Measurements from ENCODE around the gene MDC1. TPM values are rescaled to one million over a fixed set of nuclear protein-coding genes. Genes with fewer than 3 reads are reported as not detected.

The MDC1 gene
- total RNA-seq, 2 experiments from 2014 or later, result 50.5 to 56.8 TPM

DNA sequence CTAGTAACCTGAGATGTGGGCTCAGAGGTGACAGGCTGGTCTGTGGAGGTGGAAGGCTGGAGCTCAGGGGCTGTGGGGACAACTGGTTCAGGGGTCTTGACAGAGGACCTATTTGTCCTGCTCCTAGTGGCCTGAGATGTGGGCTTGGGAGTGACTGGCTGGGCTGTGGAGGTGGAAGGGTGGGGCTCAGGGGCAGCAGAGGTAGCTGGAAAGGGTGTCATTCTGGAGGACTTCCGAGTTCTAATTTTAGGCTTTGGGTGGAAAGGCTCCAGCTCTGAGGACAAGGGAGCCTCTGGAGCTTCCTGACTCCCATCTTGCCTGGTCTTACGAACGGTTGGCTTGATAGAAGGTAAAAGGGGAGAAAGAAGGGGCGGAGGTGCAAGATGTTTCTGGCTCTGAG is 11.5 kb downstream of the MDC1 start:
- Mint-ChIP-seq H3K4me3 (no peak overlapping the region), H3K27me3 (no peaks in the 10 kb centered on the region), H3K9me3 (no peaks in the 10 kb centered on the region), H3K36me3 (ENCODE audit: low read depth) (peaks cover 79% of the 10 kb centered on the region), H3K4me1 (ENCODE audit: low read depth) (no peaks in the 10 kb centered on the region), H3K27ac (no peak overlapping the region)
- POLR2A ChIA-PET, result interaction anchor here (1.7 kb wide), 1 partner anchor 12 kb away, joined by 9 read pairs; the partner anchor contains the start of gene MDC1
- ATAC-seq (ENCODE audit: poor library complexity), result no peak
- CTCF ChIA-PET, result interaction anchor here (2.1 kb wide), 1 partner anchor 27 kb away, joined by 6 read pairs; no protein-coding TSS in a partner anchor
- H3K36me3 ChIP-seq (ENCODE audit: insufficient read depth, low read length), result peaks cover 37% of the 10 kb centered on the region
- intact Hi-C loops (cut with DNase I, micrococcal nuclease), result no loop called here
- no peak for DNase-seq
- H3K9me3 ChIP-seq (ENCODE audit: control insufficient read depth in 1 of 2, insufficient read depth in 1 of 2, low read length in 2 of 2), result no peaks in the 10 kb centered on the region
- H3K27me3 ChIP-seq (ENCODE audit: control insufficient read depth in 1 of 2, insufficient read depth in 2 of 2, low read length in 2 of 2), result no peaks in the 10 kb centered on the region
- H3K4me3 ChIP-seq (ENCODE audit: low read length), result no peak overlapping the region
- no peak overlapping the region for H3K27ac ChIP-seq (ENCODE audit: low read depth in 1 of 2, low read length in 2 of 2)
- no peaks in the 10 kb centered on the region for H3K4me1 ChIP-seq (ENCODE audit: insufficient read depth, low read length)
- TF ChIP-seq, protein P1, sequence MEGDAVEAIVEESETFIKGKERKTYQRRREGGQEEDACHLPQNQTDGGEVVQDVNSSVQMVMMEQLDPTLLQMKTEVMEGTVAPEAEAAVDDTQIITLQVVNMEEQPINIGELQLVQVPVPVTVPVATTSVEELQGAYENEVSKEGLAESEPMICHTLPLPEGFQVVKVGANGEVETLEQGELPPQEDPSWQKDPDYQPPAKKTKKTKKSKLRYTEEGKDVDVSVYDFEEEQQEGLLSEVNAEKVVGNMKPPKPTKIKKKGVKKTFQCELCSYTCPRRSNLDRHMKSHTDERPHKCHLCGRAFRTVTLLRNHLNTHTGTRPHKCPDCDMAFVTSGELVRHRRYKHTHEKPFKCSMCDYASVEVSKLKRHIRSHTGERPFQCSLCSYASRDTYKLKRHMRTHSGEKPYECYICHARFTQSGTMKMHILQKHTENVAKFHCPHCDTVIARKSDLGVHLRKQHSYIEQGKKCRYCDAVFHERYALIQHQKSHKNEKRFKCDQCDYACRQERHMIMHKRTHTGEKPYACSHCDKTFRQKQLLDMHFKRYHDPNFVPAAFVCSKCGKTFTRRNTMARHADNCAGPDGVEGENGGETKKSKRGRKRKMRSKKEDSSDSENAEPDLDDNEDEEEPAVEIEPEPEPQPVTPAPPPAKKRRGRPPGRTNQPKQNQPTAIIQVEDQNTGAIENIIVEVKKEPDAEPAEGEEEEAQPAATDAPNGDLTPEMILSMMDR (IDR thresholded peaks at IDR 0.05), result no peak

DNA sequence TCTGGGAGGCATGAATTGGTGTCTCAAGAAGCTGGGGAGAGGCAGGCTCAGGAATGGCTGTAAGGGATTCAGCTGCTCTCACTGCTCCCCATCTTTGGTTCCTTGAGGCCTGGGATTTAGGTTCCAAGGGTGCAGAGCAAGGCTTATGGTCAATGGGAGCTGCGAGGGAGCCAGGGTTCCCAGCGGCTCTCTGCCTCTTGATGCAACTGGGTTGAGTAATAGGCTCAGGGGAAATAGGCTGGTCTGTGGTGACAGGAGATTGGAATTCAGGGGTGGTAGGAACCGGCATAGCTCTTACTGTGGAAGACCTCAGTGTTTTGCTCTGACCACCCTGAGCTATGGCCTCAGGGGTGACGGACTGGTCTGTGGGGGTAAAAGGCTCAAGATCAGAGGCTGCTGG is 13.3 kb downstream of the MDC1 start:
- Histone ChIP-seq H3K27me3 (ENCODE audit: control insufficient read depth in 1 of 2, insufficient read depth in 2 of 2, low read length in 2 of 2) (no peaks in the 10 kb centered on the region), H3K27ac (ENCODE audit: low read depth in 1 of 2, low read length in 2 of 2) (no peak overlapping the region), H3K4me1 (ENCODE audit: insufficient read depth, low read length) (no peaks in the 10 kb centered on the region), H3K4me3 (ENCODE audit: low read length) (no peak overlapping the region), H3K9me3 (ENCODE audit: control insufficient read depth in 1 of 2, insufficient read depth in 1 of 2, low read length in 2 of 2) (no peaks in the 10 kb centered on the region), H3K36me3 (ENCODE audit: insufficient read depth, low read length) (peaks cover 41% of the 10 kb centered on the region)
- Mint-ChIP-seq H3K36me3 (ENCODE audit: low read depth) (peaks cover 77% of the 10 kb centered on the region), H3K9me3 (no peaks in the 10 kb centered on the region), H3K4me1 (ENCODE audit: low read depth) (no peaks in the 10 kb centered on the region), H3K4me3 (no peak overlapping the region), H3K27me3 (no peaks in the 10 kb centered on the region), H3K27ac (no peak overlapping the region)
- no peak for ATAC-seq (ENCODE audit: poor library complexity)
- DNase-seq, result no peak
- intact Hi-C loops (cut with DNase I, micrococcal nuclease), result no loop called here
- ChIA-PET CTCF (interaction anchor here (1.0 to 2.1 kb wide), 3 partner anchors 25 to 78 kb away, joined by 3 to 6 read pairs (median 4); no protein-coding TSS in a partner anchor), POLR2A (interaction anchor here (1.2 to 1.8 kb wide), 2 partner anchors 13 to 22 kb away, joined by 4 to 9 read pairs; partner anchors contain the start of gene MDC1)
- TF ChIP-seq, protein P1 (IDR thresholded peaks at IDR 0.05), result no peak

DNA sequence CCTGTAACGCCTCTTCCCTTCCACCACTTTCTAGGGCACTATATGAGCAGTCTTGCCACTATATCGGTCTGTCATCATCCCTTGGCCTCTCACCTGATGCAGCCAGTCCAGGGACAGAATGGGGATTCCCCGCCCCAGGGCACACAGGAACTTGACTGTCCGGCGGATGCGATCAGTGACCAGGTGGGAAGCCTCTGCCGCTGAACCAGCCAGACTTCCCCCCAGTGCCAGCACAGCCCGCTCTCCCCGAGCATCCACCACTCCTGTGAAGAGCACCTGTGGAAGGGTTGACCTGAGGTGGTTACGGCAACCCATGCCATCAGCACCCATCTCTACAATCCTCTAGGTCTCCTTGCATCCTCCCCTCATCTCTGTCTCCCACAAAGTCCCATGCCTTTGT is 14.1 kb downstream of the MDC1 start:
- no peak overlapping the region for H3K27ac Mint-ChIP-seq
- no peaks in the 10 kb centered on the region for H3K27me3 Mint-ChIP-seq
- no peak for ATAC-seq (ENCODE audit: poor library complexity)
- Histone ChIP-seq H3K9me3 (ENCODE audit: control insufficient read depth in 1 of 2, insufficient read depth in 1 of 2, low read length in 2 of 2) (no peaks in the 10 kb centered on the region), H3K27me3 (ENCODE audit: control insufficient read depth in 1 of 2, insufficient read depth in 2 of 2, low read length in 2 of 2) (no peaks in the 10 kb centered on the region), H3K4me3 (ENCODE audit: low read length) (no peak overlapping the region), H3K27ac (ENCODE audit: low read depth in 1 of 2, low read length in 2 of 2) (no peak overlapping the region), H3K36me3 (ENCODE audit: insufficient read depth, low read length) (peaks cover 36% of the 10 kb centered on the region), H3K4me1 (ENCODE audit: insufficient read depth, low read length) (no peaks in the 10 kb centered on the region)
- CTCF ChIA-PET, result interaction anchor here (1.0 kb wide), 1 partner anchor 77 kb away, joined by 3 read pairs; no protein-coding TSS in a partner anchor
- TF ChIP-seq, protein P1 (IDR thresholded peaks at IDR 0.05), result no peak
- no peaks in the 10 kb centered on the region for H3K4me1 Mint-ChIP-seq (ENCODE audit: low read depth)
- H3K36me3 Mint-ChIP-seq (ENCODE audit: low read depth), result peaks cover 69% of the 10 kb centered on the region
- H3K9me3 Mint-ChIP-seq, result no peaks in the 10 kb centered on the region
- DNase-seq, result no peak
- intact Hi-C loops (cut with DNase I, micrococcal nuclease), result no loop called here
- POLR2A ChIA-PET, result interaction anchor here (1.2 kb wide), 1 partner anchor 14 kb away, joined by 4 read pairs; the partner anchor contains the start of gene MDC1
- H3K4me3 Mint-ChIP-seq, result no peak overlapping the region

Data from CD4-positive, alpha-beta T cell (primary cell).